HG02798 (cell line): ENCODE results near the gene ZNF136.

Source experiments
- ATAC-seq: cut with Tn5 transposase; IDR thresholded peaks from one replicate; pipeline ENCODE4 v1.9.1; 2021; ENCODE audit warnings: mild to moderate bottlenecking; ENCODE audit not compliant: unreplicated experiment, poor library complexity

ZNF136 gene

DNA sequence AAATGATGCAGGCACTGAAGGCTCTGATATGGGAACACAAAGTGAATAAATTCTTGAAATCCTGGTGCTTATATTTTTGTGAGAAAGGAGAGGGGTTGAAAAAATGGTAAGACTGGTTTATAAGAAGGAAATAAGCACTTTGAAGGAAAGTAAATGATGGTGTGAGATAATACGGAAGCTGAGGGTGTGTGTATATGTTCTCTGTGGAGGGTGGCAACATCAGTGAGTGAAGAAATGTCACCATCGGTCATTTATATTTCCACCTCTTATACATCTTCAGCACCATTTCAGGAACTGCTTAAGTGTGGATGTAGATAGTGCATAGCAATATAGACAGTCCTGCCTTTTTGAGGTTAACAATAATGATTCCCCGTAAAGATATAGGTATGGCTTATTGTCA lies 17.5 kb downstream of the ZNF136 start:
- no peak for ATAC-seq

DNA sequence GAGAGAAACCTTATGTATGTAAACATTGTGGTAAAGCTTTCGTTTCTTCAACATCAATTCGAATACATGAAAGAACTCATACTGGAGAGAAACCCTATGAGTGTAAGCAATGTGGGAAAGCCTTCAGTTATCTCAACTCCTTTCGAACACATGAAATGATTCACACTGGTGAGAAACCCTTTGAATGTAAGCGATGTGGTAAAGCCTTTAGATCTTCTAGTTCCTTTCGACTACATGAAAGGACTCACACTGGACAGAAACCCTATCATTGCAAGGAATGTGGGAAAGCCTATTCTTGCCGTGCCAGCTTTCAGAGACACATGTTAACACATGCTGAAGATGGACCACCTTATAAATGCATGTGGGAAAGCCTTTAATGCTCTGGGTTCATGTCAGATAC lies 24.7 kb downstream of the ZNF136 start:
- ATAC-seq = no peak

DNA sequence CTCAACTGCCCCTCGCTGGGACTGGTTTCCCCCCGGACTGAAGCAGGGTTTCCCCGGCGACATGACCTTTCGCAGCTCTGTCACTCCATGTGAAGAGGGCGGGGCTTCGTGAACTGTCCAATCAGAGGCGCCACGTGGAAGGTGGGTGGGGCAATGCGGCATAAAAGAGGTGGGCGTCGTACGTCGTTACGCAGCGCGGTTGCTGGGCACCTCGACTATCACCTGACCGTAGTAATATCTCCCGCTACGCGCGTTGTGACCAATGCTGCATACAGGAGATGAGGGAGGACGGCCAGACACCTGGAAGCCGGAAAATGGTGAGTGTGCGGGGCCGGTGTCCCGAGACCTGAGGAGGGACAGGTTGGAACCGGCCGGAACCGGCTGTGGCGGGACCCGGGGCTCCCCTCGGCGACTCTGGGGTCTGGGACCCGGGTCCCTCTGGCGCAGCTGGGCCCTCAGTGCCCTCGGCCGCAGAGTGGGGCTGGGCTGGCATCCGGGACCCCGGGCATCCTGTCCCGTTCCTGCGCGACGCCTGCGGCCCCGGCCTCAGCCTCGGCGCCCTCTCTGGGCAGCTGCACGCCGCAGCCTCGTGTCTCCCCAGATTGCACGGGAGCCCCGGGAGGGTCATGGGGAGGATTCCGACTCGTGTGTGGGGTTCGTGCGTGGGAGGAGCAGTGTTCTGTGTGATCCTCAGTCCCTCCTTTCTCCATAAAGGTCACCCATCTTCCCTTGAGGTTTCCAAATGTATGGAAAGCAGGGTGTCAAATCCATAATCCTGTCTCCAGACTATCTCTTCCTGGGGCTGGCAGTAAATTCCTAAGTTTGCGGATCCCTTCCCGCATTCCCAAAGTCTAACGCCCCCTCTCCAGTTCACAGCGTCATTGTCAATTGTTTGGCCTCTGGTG lies 32.2 kb downstream of the ZNF136 start:
- ATAC-seq = no peak

DNA sequence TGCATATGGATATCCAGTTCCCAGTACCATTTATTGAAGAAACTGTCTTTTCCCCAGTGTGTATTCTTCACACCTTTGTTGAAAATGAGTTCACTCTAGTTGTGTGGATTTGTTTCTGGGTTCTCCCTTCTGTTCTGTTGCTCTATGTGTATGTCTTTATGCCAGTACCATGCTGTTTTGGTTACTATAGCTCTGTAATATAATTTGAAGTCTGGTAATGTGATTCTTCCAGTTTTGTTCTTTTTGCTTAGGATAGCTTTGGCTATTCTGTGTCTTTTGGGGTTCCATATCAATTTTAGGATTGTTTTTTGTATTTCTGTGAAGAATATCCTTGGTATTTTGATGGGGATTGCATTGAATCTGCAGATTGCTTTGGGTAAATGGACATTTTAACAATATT lies 35.2 kb downstream of the ZNF136 start:
- ATAC-seq = no peak

DNA sequence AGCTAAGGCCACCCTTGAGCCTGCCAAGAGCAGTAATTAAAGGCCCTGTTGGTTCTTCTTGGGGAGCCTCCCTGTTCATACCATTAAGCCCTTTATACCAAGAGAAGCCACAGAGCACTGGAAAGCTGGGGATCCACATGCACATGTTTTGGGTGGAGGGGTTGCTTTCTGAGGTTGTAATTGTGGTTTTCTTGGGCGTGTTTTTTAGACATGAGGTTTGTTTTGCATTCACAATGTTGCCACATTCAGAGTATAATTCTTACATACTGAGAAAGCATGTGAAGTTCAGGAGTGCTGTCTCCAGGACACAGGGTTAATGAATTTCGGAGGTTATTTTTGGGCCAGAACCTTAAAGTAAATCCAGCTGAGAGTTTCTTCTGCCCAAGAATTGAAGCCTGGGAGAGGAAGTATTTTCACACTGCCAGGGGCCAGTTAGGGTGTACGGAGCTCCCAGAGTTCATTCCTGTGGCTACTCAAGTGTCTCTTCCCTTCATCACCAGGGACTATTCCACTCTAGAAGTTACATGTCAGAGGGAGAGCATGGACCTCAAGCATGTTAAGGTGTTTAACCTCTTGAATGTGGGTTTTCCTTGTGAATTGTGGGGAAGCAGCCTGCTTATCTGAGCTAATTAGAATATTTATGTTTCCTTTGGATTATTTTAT lies 37.0 kb downstream of the ZNF136 start:
- ATAC-seq = no peak

DNA sequence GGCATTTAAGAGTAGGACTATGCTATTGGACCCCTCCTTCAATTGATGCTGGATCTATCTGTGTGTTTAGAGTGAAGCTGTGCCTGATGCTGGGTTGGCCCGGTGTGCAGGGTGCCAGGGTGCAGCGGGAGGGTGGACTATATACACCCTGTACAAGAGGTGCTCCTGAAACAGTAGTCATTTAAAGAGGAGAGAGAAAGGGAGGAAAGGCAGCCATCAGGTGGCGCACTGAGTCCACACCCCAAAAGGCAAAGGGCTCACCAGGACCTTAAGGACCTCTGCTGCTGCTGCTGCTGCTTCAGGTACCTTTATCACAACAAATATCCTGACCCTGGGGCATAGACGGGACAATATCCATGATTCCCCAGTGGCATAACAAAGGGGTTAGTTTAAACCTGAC lies 39.4 kb downstream of the ZNF136 start:
- ATAC-seq = no peak

DNA sequence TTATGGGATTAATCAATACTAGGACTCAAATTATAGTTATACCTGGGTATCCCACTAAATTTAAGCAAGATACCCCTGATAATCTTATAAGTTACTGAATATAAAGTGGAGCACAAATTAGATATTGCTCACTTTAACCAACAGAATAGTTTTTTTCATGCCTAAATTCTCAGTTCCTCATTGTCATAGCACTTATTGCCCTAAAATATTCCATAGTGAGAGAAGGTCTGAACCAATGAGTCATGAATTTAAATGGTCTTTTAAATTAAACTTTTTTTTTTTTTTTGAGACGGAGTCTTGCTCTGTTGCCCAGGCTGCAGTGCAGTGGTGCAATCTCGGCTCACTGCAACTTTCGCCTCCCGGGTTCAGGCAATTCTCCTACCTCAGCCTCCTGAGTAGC lies 42.4 kb downstream of the ZNF136 start:
- no peak for ATAC-seq

DNA sequence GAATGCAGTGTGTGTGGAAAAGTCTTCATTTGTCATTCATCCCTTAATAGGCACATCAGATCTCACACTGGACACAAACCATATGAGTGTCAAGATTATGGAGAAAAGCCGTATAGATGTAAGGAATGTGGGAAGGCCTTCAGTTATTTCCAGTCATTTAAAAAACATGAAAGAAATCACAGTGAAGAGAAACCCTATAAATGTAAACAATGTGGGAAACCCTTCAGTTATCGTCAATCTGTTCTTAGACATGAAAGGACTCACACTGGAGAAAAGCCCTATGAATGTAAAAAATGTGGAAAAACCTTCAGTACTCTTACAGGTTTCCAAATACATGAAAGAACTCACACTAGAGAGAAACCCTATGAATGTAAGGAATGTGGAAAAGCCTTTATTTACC lies 45.3 kb downstream of the ZNF136 start:
- ATAC-seq = no peak

DNA sequence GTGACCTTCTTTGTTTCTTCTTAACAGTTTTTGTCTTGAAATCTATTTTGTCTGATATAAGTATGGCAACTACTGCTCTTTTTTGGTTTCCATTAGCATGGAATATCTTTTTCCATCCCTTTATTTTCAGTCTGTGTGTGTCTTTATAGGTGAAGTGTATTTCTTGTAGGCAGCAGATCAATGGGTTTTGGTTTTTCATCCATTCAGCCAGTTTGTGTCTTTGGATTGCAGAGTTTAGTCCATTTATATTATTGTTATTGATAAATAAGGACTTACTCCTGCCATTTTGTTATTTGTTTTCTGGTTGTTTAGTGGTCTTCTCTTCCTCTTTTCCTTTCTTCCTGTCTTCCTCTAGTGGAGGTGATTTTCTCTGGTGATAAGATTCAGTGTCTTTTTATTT lies 54.4 kb downstream of the ZNF136 start:
- no peak for ATAC-seq

DNA sequence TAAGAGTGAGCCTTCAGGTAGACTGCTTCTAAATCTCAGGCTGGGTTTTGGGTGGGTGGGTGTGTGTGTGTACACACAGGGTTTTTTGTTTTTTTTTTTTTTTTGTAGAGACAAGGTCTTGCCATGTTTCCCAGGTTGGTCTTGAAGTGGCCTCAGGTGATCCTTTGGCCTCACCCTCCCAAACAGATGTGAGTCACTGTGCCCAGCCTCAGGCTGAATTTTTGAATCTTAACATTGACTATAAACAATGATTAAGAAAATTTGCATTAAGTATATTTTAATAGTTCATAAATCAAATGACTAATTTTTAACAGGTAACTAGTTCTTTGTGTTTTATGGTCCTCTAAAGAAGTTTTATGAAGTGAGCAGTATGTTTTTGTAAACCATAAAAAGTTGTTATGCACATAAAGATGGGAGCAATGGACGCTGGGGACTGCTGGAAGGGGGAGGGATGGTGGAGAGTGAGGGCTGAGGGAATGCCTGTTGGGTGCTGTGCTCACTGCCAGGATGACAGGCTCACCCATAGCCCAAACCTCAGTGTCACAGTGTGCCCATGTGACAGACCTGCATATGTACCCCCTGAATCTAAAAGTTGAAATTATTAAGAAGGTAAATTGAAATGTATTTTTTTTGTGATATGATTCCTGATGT lies 60.2 kb downstream of the ZNF136 start:
- ATAC-seq = no peak

DNA sequence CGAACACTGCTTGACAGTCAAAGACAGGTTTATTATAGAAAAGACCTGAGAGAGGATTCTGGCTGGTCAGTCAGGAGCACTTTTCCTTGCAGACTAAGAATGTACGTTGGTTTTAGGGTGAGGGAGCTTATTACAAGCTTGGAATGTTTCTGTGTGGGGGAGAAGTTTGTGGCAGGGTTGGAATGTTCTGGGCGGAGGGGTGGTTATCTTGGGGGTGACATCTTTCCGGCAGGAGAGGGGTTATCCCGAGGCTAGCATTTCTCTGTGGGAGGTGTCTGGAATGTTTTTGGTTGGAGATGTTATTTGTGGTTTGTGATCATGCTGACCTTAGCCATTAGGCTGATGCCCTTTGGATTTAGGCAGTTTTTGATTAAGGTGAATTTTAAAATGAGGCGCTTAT lies 61.8 kb downstream of the ZNF136 start:
- no peak for ATAC-seq

DNA sequence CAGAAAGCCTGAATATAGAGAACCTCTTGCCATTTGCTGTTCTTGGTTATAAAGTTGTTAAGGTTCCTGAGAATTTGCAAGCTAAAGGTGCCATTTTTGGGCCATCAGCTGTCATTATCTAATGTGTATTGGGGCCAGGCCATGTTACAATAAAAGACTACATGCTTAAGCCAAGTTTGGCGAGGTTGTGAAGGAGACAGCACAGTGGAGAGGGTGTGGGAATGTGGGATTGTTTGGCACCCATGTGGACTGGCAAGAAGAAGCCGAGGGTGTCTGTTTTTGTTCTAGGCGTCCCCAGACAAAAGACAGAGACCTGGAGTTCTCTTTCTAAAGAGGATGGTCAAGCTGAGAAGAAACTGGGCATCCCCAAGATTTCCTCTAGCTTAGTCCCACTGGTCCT lies 67.1 kb downstream of the ZNF136 start:
- no peak for ATAC-seq

DNA sequence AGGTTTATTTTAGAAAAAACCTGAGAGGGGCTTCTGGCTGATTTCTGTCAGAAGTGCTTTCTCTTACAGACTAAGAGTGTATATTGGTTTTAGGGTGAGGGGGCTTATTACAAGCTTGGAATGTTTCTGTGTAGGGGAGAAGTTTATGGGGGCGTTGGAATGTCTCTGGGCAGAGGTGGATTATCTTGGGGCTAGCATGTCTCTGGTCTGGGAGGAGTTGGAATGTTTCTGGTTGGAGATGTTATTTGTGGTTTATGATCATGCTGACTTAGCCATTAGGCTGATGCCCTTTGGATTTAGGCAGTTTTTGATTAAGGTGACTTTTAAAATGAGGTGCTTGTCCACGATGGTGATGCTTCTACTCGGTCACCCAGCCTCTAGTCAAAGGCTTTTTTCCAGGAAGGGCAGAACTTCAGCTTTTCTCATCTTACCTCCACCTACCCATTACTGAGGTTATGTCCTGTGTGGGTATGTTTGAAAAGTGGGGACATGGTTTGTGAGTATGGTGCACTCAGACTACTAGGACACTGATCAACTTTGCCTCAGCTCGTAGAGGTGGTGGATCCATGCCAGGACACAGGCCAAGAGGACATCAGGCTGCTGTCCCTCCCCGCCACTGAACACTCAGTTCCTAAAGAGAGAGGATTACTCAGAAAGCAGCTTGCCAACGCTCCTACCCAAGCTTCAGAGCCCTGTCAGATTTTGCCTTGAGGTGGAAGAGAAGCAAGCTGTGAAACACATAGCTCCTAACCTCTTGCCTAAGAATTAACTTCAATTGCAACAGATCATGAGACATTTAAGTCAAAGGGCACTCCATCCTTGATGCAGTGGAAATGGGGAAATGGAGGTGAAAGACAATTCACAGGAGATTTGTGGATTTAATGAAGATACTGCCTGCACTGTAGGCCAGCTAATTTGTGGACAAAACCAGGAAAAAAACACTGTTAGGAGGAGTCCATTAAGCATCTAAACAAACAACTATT lies 68.1 kb downstream of the ZNF136 start:
- no peak for ATAC-seq

DNA sequence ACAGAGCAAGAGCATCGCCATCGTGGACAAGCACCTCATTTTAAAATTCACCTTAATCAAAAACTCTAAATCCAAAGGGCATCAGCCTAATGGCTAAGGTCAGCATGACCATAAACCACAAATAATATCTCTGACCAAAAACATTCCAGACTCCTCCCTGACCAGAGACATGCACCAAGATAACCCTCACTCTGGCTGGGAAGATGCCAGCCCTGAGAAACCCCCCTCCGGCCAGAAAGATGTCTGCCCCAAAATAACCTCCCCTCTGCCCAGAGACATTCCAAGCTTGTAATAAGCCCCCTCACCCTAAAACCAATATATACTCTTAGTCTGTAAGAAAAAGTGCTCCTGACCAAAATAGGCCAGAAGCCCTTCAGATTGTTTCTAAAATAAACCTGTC lies 70.1 kb downstream of the ZNF136 start:
- no peak for ATAC-seq

DNA sequence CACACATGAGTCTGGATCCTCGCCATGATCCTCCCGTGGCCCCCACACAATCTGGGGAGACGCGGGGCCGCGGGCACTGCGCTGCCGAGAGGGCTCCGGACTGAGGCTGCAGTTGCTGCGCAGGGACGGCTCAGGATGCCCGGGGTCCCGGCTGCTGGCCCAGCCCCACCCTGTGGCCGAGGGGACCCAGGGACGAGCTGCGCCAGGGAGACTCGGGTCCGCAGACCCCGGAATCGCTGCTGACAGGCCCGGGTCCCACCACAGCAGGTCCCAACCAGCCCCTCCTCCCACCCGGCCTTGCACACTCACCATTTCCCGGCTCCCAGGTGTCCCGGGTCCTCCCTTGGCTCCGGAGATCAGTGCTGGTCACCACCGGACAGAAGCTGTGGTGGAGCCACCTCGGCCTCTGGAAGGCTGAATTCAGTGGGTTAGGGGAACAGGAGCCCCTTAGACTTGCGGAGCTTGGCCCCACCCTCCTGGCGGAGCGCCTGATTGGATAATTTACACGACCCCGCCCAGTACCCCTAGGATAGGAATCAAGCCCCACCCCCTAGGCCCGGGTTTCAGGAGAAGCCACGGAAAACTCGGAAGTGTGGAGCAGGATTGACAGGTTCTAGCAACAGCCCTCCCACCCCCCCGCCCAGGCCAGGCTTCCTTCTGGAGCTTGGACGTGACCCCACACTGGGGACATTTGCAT lies 74.4 kb downstream of the ZNF136 start:
- no peak for ATAC-seq
